ENCODE data around the gene MS4A5.

Gene MS4A5

DNA sequence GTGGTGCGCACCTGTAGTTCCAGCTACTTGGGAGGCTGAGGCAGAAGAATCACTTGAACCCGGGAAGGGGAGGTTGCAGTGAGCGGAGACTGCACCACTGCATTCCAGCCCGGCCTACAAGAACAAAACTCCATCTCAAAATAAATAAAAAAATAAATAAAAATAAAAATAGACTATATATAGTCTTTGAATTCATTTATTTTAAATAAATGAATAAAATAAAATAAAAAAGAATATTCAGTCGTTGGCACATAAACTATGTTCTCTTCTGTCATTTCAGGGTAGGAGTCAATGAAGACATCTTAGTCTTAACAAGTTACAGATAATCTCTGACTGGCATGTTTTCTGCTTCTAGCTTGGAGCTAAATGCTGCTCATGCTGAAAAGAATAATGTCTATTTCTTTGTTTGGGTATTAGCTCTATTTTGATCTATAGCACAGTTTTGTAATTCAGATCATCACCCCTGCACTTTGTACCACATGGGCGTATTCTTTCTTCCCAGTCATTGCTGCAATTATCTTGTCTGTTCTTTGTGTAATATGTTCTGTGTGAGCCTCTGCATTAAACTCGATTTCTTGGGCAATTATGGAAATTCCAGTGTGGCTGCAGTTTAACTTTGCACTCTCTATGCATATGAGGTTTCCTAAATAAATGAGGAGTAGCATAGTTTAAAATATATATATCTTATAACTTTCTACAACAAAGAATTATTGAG lies 34.5 kb upstream of the MS4A5 start:
- TF ChIP-seq L3MBTL2 (conservative IDR thresholded peaks at IDR 0.05) (no peak), ARNT (IDR thresholded peaks at IDR 0.05) (no peak), FOXM1 (IDR thresholded peaks at IDR 0.05; ENCODE audit: borderline replicate concordance) (no peak), FOXA1 (IDR thresholded peaks at IDR 0.05) (no peak), CTBP1 (IDR thresholded peaks at IDR 0.05; ENCODE audit: borderline replicate concordance) (no peak)
- no peak for DNase-seq (ENCODE audit: extremely low spot score)
- ChIA-PET CTCF (no interaction called here), POLR2A (no interaction called here)

- POLR2A ChIA-PET = no interaction called here
- CTCF ChIA-PET = no interaction called here
- TF ChIP-seq HDGF (IDR thresholded peaks at IDR 0.05; ENCODE audit: borderline replicate concordance) = no peak
- no peak for TF ChIP-seq FOXM1 (IDR thresholded peaks at IDR 0.05; ENCODE audit: borderline replicate concordance)
- TF ChIP-seq TARDBP (IDR thresholded peaks at IDR 0.05) = no peak
- no peak for TF ChIP-seq SUZ12 (IDR thresholded peaks at IDR 0.05)
- TF ChIP-seq, protein P1, sequence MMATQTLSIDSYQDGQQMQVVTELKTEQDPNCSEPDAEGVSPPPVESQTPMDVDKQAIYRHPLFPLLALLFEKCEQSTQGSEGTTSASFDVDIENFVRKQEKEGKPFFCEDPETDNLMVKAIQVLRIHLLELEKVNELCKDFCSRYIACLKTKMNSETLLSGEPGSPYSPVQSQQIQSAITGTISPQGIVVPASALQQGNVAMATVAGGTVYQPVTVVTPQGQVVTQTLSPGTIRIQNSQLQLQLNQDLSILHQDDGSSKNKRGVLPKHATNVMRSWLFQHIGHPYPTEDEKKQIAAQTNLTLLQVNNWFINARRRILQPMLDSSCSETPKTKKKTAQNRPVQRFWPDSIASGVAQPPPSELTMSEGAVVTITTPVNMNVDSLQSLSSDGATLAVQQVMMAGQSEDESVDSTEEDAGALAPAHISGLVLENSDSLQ (IDR thresholded peaks at IDR 0.05) = no peak
- no peak for TF ChIP-seq ELF4 (IDR thresholded peaks at IDR 0.05)
- no peak for TF ChIP-seq L3MBTL2 (conservative IDR thresholded peaks at IDR 0.05)
- no peak for TF ChIP-seq BHLHE40 (IDR thresholded peaks at IDR 0.05; ENCODE audit: borderline replicate concordance)
- no peak for DNase-seq (ENCODE audit: extremely low spot score)
These were observed 33.0 kb upstream of the MS4A5 start, which contains the start of gene MS4A14 for GRCh38 chr11:60396382-60396781. Gene MS4A14, plus strand, starts transcription at chr11:60396459. Its CDS starts 120 bp downstream, at chr11:60396579.

DNA sequence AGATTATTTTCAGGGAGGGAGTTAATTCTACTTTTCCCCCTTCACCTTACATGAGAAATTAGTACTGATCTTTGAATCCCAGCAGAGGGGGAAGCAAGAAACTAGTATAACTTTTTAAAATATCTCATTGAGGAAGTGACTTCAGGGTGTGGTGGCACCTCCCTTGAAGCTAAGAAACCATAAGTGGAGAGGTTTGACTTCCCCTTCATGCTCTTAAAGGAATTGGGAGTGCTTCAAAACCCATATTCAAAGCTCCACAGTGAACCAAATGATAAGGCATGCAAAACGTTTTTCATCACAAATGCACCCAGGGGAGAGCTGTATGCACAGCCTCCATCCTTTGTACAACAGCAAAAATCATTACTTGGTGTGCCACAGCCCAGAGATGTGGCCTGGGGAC lies 32.6 kb upstream of the MS4A5 start:
- ChIA-PET POLR2A (no interaction called here), CTCF (no interaction called here)
- TF ChIP-seq ARNT (IDR thresholded peaks at IDR 0.05) = no peak
- TF ChIP-seq TARDBP (IDR thresholded peaks at IDR 0.05) = no peak
- TF ChIP-seq HDGF (IDR thresholded peaks at IDR 0.05; ENCODE audit: borderline replicate concordance) = no peak
- TF ChIP-seq, protein P1 (IDR thresholded peaks at IDR 0.05) = no peak
- no peak for TF ChIP-seq LEF1 (IDR thresholded peaks at IDR 0.05; ENCODE audit: borderline replicate concordance)
- TF ChIP-seq FOXM1 (IDR thresholded peaks at IDR 0.05; ENCODE audit: borderline replicate concordance) = no peak
- TF ChIP-seq NFRKB (IDR thresholded peaks at IDR 0.05) = no peak
- TF ChIP-seq ZNF384 (IDR thresholded peaks at IDR 0.05) = no peak
- TF ChIP-seq FOXA1 (IDR thresholded peaks at IDR 0.05) = no peak
- no peak for TF ChIP-seq CTBP1 (IDR thresholded peaks at IDR 0.05; ENCODE audit: borderline replicate concordance)
- no peak for TF ChIP-seq FOXK2 (IDR thresholded peaks at IDR 0.05)
- no peak for TF ChIP-seq ELF4 (IDR thresholded peaks at IDR 0.05)
- no peak for DNase-seq (ENCODE audit: extremely low spot score)

DNA sequence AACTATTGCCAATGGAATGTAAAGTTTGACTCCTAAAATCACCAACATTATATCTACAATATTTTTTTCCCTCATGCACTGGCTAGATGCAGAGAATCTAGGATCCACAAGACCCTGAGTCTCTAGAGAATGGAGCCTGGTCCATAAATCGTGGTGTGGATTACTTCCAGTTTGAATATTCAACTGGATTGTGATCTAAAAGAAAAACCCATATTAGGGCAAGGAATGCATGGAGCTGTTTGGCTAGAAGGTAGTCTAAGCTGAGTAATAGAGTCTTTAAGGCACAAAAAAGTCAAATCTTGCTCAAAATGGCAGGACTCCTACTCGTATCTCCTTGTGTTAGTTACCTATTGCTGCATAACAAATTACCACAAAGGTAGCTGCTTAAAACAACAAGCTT lies 9.4 kb upstream of the MS4A5 start:
- POLR2A ChIA-PET = no interaction called here
- no peak for DNase-seq (ENCODE audit: extremely low spot score)
- CTCF ChIA-PET = no interaction called here
- TF ChIP-seq FOXA1 (IDR thresholded peaks at IDR 0.05) (no peak), TARDBP (IDR thresholded peaks at IDR 0.05) (no peak), LEF1 (IDR thresholded peaks at IDR 0.05; ENCODE audit: borderline replicate concordance) (no peak), ZNF384 (IDR thresholded peaks at IDR 0.05) (no peak), FOXK2 (IDR thresholded peaks at IDR 0.05) (no peak), ELF4 (IDR thresholded peaks at IDR 0.05) (no peak), L3MBTL2 (conservative IDR thresholded peaks at IDR 0.05) (no peak), ARNT (IDR thresholded peaks at IDR 0.05) (no peak), CTBP1 (IDR thresholded peaks at IDR 0.05; ENCODE audit: borderline replicate concordance) (no peak), NFRKB (IDR thresholded peaks at IDR 0.05) (no peak)
- TF ChIP-seq, protein P1 (IDR thresholded peaks at IDR 0.05) = no peak

- ChIA-PET CTCF (no interaction called here), POLR2A (no interaction called here)
- DNase-seq (ENCODE audit: extremely low spot score) = no peak
- TF ChIP-seq ZNF384 (IDR thresholded peaks at IDR 0.05) = no peak
- TF ChIP-seq BHLHE40 (IDR thresholded peaks at IDR 0.05; ENCODE audit: borderline replicate concordance) = no peak
- TF ChIP-seq TARDBP (IDR thresholded peaks at IDR 0.05) = no peak
- TF ChIP-seq ELF4 (IDR thresholded peaks at IDR 0.05) = no peak
- no peak for TF ChIP-seq NFRKB (IDR thresholded peaks at IDR 0.05)
- TF ChIP-seq SP1 (IDR thresholded peaks at IDR 0.05) = no peak
- no peak for TF ChIP-seq ARNT (IDR thresholded peaks at IDR 0.05)
- no peak for TF ChIP-seq CTBP1 (IDR thresholded peaks at IDR 0.05; ENCODE audit: borderline replicate concordance)
- TF ChIP-seq, protein P1 (IDR thresholded peaks at IDR 0.05) = no peak
- no peak for TF ChIP-seq SUZ12 (IDR thresholded peaks at IDR 0.05)
- TF ChIP-seq L3MBTL2 (conservative IDR thresholded peaks at IDR 0.05) = no peak
- TF ChIP-seq FOXK2 (IDR thresholded peaks at IDR 0.05) = no peak
- no peak for TF ChIP-seq FOXM1 (IDR thresholded peaks at IDR 0.05; ENCODE audit: borderline replicate concordance)
- no peak for TF ChIP-seq HDGF (IDR thresholded peaks at IDR 0.05; ENCODE audit: borderline replicate concordance)
- TF ChIP-seq FOXA1 (IDR thresholded peaks at IDR 0.05) = no peak
- no peak for TF ChIP-seq LEF1 (IDR thresholded peaks at IDR 0.05; ENCODE audit: borderline replicate concordance)
These were observed 6.8 kb upstream of the MS4A5 start for GRCh38 chr11:60422609-60423008.

DNA sequence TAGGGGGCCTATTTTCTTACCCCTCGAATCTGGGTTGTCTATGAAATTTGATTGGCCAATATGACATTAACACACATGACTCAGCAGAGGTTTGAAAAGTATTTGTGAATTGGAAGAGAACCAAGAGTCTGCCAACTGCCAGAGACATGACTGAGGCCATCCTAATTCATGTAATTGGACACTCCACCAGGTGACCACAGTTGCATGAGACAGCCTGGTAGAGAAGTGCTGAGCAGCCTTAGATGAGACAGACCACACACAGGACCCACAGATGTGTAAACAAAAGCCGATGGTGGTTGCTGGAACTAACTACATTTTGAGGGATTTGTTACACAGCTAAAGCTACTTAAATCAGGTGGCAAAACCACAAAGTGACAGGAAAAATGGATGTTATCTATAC lies 855 bp upstream of the MS4A5 start:
- POLR2A ChIA-PET = no interaction called here
- CTCF ChIA-PET = no interaction called here
- DNase-seq (ENCODE audit: extremely low spot score) = no peak
- no peak for TF ChIP-seq HDGF (IDR thresholded peaks at IDR 0.05; ENCODE audit: borderline replicate concordance)
- TF ChIP-seq FOXM1 (IDR thresholded peaks at IDR 0.05; ENCODE audit: borderline replicate concordance) = no peak
- TF ChIP-seq ZNF384 (IDR thresholded peaks at IDR 0.05) = no peak
- TF ChIP-seq SP1 (IDR thresholded peaks at IDR 0.05) = no peak
- no peak for TF ChIP-seq SUZ12 (IDR thresholded peaks at IDR 0.05)
- TF ChIP-seq NFRKB (IDR thresholded peaks at IDR 0.05) = no peak
- no peak for TF ChIP-seq L3MBTL2 (conservative IDR thresholded peaks at IDR 0.05)
- no peak for TF ChIP-seq FOXK2 (IDR thresholded peaks at IDR 0.05)
- no peak for TF ChIP-seq LEF1 (IDR thresholded peaks at IDR 0.05; ENCODE audit: borderline replicate concordance)
- TF ChIP-seq CTBP1 (IDR thresholded peaks at IDR 0.05; ENCODE audit: borderline replicate concordance) = no peak
